ENCODE data around the gene GRPEL1.

- no peak for TF ChIP-seq STAT1 (IDR thresholded peaks at IDR 0.05; ENCODE audit: unreplicated experiment)
- no peak for TF ChIP-seq EZH2 (IDR thresholded peaks at IDR 0.05; ENCODE audit: low read depth, unreplicated experiment)
- no peak for TF ChIP-seq CTCF (conservative IDR thresholded peaks at IDR 0.05; ENCODE audit: low read depth in 2 of 2)
- no peak for TF ChIP-seq POLR2AphosphoS5 (IDR thresholded peaks at IDR 0.05; ENCODE audit: low read depth)
- TF ChIP-seq REST (IDR thresholded peaks at IDR 0.05; ENCODE audit: unreplicated experiment): no peak
- TF ChIP-seq EZH2phosphoT487 (IDR thresholded peaks at IDR 0.05; ENCODE audit: unreplicated experiment): no peak
- no peak for TF ChIP-seq CREB1 (CRISPR knock-in tag; IDR thresholded peaks at IDR 0.05; ENCODE audit: low read depth)
- TF ChIP-seq ZNF331 (CRISPR knock-in tag; IDR thresholded peaks at IDR 0.05; ENCODE audit: low read depth): no peak
- no peak for TF ChIP-seq JUNB (IDR thresholded peaks at IDR 0.05; ENCODE audit: unreplicated experiment)
- TF ChIP-seq NANOG (IDR thresholded peaks at IDR 0.05; ENCODE audit: borderline replicate concordance): no peak
- TF ChIP-seq ETS1 (IDR thresholded peaks at IDR 0.05): no peak
These were observed 18.1 kb downstream of the GRPEL1 start for GRCh38 chr4:7049739-7050138.
